Type B pancreatic cell (in vitro differentiated cells): ENCODE data around the gene CETN1. TPM values are rescaled to one million over a fixed set of nuclear protein-coding genes. Genes with fewer than 3 reads are reported as not detected.

Experiments used
- DNase-seq: peaks from one replicate; pipeline ENCODE4 v3.0.0; 2021; ENCODE audit warnings: mixed read lengths; ENCODE audit not compliant: unreplicated experiment; ENCODE audit errors: extremely low spot score
- H3K27ac Mint-ChIP-seq: 2 replicates; pipeline ENCODE4 v1.8.0; 2021; ENCODE audit warnings: mild to moderate bottlenecking, mixed read lengths
- H3K27me3 Mint-ChIP-seq: 2 replicates; pipeline ENCODE4 v1.8.0; 2021; ENCODE audit warnings: mixed read lengths
- H3K36me3 Mint-ChIP-seq: 2 replicates; pipeline ENCODE4 v1.8.0; 2021; ENCODE audit warnings: mixed read lengths
- H3K4me1 Mint-ChIP-seq: one replicate; pipeline ENCODE4 v1.8.0; 2021; ENCODE audit warnings: mixed read lengths; ENCODE audit not compliant: unreplicated experiment
- H3K4me3 Mint-ChIP-seq: 2 replicates; pipeline ENCODE4 v1.8.0; 2021; ENCODE audit warnings: mild to moderate bottlenecking, mixed read lengths
- H3K9me3 Mint-ChIP-seq: 2 replicates; pipeline ENCODE4 v1.8.0; 2021; ENCODE audit warnings: mixed read lengths
- total RNA-seq: library from RNA; stranded (reverse); gene quantifications from 2 replicates; pipeline ENCODE4 v1.2.1, GENCODE V29; 2021; ENCODE audit warnings: low replicate concordance
- TF ChIP-seq, protein P1 (sequence below): fragments of 200-600 bp; sonication (generic); conservative IDR thresholded peaks from 2 replicates; pipeline ENCODE4 v1.5.0; 2021; ENCODE audit warnings: antibody characterized with exemption, mild to moderate bottlenecking

CETN1 gene
- total RNA-seq, 1 donor from 2014 or later, result not detected

DNA sequence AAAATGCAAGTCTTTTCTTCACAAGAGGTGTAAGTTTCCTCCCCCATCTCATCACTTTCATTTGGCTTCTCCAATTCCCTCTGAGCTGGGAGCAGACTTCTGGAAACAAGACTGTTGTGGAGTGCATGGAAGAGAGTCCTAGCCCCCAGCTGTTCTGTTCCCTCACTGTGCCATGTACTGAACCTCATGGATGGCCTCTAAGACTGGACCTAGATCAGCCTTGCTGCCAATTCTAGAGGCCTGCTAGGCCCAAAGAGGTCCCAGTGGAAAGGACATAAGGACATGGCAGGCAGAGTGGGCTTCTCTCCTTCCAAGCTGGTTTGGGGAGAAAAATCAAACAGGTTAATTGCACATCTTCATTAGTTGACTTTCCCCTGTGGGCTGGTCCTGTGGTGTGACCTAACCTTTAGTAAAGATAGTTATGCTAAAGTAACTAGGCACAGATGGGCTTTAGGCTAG is 7.3 kb upstream of the CETN1 start:
- H3K27ac Mint-ChIP-seq, result no peak overlapping the region

DNA sequence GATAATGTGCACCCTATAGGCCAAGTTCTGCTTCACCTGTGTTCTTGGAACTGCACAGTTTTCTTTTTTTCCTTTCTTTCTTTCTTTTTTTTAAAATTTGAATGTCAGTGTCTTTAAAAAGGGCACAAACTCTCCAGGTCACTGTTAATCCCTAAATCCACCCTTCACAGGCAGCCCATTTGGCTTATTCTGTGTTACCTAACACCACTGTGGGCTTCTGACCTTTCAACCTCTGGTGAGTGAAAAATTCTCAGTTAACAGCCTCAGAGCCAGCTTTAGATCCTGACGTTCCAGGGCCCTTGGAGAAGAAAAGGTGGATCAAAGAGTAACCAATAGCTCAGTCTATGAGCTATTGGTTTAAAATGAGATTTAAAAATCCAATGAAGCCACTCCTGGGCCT is 6.8 kb upstream of the CETN1 start:
- Mint-ChIP-seq H3K27ac (no peak overlapping the region), H3K4me3 (no peak overlapping the region), H3K4me1 (peaks cover 28% of the 10 kb centered on the region), H3K9me3 (no peaks in the 10 kb centered on the region), H3K36me3 (no peaks in the 10 kb centered on the region), H3K27me3 (no peaks in the 10 kb centered on the region)
- DNase-seq, result no peak
- TF ChIP-seq, protein P1, sequence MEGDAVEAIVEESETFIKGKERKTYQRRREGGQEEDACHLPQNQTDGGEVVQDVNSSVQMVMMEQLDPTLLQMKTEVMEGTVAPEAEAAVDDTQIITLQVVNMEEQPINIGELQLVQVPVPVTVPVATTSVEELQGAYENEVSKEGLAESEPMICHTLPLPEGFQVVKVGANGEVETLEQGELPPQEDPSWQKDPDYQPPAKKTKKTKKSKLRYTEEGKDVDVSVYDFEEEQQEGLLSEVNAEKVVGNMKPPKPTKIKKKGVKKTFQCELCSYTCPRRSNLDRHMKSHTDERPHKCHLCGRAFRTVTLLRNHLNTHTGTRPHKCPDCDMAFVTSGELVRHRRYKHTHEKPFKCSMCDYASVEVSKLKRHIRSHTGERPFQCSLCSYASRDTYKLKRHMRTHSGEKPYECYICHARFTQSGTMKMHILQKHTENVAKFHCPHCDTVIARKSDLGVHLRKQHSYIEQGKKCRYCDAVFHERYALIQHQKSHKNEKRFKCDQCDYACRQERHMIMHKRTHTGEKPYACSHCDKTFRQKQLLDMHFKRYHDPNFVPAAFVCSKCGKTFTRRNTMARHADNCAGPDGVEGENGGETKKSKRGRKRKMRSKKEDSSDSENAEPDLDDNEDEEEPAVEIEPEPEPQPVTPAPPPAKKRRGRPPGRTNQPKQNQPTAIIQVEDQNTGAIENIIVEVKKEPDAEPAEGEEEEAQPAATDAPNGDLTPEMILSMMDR, result no peak

More for the DNA sequence above, 7.3 kb upstream of the CETN1 start:
- peak overlapping the region; percentile 23 for H3K4me3 Mint-ChIP-seq
- H3K27me3 Mint-ChIP-seq, result no peaks in the 10 kb centered on the region
- H3K9me3 Mint-ChIP-seq, result no peaks in the 10 kb centered on the region
- no peaks in the 10 kb centered on the region for H3K36me3 Mint-ChIP-seq
- no peak for DNase-seq
- peaks cover 28% of the 10 kb centered on the region for H3K4me1 Mint-ChIP-seq
- TF ChIP-seq, protein P1, result no peak

DNA sequence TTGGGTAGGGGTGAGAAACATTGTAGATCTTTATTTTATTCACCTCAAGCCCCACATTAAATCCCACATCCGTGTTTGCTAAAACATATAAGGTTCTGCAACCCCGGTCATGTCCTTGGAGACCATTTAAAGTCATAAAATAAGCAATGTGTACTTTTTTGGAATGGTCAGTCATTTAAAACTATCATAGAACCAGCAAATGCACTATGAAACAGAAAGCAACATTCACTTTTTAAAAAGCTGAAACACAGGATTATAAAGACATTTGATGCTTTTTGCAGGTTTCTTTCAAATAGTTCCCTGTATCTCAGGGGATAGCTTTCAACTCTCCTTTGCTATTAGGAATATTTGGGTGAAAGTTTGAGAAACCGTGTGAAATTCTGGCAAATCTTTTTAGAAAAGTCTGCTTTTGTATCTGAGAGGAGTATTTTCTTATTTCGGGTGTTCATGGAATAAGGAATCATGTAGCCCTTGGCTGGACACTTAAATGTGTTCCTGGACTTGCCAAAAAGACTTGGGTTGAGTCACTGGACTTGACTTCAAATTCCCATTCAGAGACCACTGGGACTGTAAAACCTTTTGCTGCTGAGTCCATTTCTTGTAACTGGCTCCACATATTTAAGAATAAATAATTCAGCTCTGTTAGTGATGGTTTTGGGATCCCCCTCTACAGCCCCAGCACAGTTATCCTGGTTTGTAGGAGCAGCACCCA is 5.9 kb upstream of the CETN1 start:
- TF ChIP-seq, protein P1, result no peak
- no peaks in the 10 kb centered on the region for H3K36me3 Mint-ChIP-seq
- H3K27me3 Mint-ChIP-seq, result no peaks in the 10 kb centered on the region
- peaks cover 28% of the 10 kb centered on the region for H3K4me1 Mint-ChIP-seq
- no peak for DNase-seq
- H3K27ac Mint-ChIP-seq, result no peak overlapping the region
- no peaks in the 10 kb centered on the region for H3K9me3 Mint-ChIP-seq
- no peak overlapping the region for H3K4me3 Mint-ChIP-seq

DNA sequence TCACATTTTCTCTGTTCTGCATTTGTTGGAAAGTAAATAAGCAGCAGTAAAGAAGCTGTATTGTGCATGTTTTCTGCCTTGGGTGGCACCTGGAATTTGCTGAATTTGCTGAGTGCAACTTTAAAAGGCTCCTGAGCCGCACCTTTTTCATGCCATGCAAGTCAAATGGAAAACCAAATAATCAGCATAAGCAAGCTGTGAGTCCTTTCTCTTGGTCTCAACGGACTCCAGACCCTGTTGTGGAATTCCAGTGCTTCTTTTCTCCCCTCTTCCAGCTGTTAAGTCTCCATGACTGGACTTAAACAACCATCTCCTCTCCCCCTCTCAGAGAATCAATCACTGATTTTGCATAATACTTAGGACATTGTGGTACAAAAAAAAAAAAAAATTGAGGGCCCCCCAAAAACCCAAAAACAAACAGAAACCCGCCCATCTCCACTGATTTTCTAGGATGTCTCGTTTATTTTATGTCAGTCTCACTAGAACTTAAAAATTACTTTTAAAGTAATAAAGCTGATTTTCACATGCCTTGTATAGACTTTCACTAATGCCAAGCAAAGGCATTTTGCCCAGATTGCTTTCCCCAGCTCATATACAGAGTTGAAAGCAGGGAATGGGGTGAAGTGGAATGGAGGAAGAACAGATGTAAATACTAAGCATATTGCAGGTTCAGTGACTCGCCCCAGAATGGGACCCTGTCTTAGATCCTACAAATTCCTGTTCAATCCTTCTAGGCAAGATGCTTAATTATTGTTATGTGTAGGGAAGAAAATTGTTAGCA is 5.1 kb upstream of the CETN1 start:
- Mint-ChIP-seq H3K4me1 (peaks cover 28% of the 10 kb centered on the region), H3K36me3 (no peaks in the 10 kb centered on the region), H3K9me3 (peaks cover 5% of the 10 kb centered on the region), H3K27me3 (no peaks in the 10 kb centered on the region), H3K4me3 (no peak overlapping the region), H3K27ac (peak overlapping the region; percentile 10)
- DNase-seq, result no peak
- TF ChIP-seq, protein P1, result no peak

DNA sequence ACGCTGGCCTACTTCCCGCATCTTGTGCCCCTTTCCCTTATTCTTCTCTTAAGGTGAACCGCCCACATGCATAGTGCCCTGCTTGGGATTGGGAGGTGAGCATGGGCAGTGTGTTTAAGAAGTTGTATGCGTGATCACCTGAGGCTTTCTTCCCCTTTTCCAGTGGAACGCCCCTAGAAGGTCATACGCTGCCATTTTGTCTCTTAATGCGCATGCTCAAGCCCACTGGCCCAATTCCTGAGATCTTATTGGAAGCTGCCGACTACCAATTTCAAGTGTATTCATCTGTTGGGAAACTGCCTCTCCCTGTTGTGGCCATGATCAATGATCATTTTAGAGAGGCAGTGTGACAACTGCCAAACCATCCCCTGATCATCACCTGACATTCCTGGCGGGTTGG is 3.3 kb upstream of the CETN1 start:
- Mint-ChIP-seq H3K4me1 (peaks cover 26% of the 10 kb centered on the region), H3K36me3 (no peaks in the 10 kb centered on the region)

More for the DNA sequence above, 3.3 kb upstream of the CETN1 start:
- DNase-seq, result no peak
- H3K27ac Mint-ChIP-seq, result no peak overlapping the region
- no peaks in the 10 kb centered on the region for H3K27me3 Mint-ChIP-seq
- peaks cover 9% of the 10 kb centered on the region for H3K9me3 Mint-ChIP-seq
- H3K4me3 Mint-ChIP-seq, result no peak overlapping the region
- TF ChIP-seq, protein P1, result no peak
